GM12874 (cell line): ENCODE measurements around the gene NMNAT2.

Source experiments
- TF ChIP-seq, protein P1 (sequence below): IDR thresholded peaks from 2 replicates; pipeline ENCODE4 v1.5.1; 2011; ENCODE audit warnings: low read depth, mild to moderate bottlenecking, control low read depth, low read length, moderate library complexity; ENCODE audit not compliant: insufficient read depth

Gene NMNAT2

DNA sequence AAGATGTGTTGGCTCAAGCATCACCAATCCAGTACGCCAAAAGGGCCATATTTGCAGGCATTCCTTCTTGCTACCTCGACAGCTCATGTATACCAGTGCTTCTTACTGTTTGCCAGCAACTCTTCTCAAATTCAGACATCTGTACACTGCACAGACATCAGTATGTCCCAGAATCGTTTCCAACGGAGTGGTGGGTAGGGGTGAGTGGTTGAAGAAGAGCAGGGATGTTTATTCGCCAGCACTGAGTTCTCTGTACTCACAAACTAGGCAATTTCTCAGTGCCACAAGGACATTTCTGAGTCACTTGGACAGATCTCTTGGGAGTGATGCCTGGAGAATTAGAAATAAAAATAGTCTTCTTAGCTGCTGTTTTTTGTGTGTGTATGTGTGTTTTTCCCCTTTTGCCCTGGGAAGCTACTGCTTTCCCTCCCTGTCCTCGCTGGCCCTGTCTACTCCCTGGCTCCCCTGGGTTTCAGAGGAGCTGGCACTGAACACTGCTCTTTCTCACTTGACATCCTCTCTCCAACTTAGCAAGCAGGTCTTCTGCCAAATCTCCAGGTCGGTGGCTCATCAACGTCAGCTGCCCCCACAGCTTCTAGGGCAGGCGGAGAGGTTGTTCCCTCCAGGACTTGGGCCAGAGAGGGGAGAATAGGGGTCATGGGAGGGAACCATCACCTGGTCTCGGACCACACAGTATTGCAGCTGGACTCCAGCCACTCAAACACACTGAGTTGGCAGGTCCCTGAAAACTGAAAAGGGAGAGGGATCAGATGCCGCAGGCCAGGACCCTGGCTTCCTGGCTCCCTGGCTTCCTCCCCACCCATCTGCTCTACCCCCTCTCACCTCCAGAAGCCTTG lies 90.5 kb downstream of the NMNAT2 start:
- TF ChIP-seq, protein P1, sequence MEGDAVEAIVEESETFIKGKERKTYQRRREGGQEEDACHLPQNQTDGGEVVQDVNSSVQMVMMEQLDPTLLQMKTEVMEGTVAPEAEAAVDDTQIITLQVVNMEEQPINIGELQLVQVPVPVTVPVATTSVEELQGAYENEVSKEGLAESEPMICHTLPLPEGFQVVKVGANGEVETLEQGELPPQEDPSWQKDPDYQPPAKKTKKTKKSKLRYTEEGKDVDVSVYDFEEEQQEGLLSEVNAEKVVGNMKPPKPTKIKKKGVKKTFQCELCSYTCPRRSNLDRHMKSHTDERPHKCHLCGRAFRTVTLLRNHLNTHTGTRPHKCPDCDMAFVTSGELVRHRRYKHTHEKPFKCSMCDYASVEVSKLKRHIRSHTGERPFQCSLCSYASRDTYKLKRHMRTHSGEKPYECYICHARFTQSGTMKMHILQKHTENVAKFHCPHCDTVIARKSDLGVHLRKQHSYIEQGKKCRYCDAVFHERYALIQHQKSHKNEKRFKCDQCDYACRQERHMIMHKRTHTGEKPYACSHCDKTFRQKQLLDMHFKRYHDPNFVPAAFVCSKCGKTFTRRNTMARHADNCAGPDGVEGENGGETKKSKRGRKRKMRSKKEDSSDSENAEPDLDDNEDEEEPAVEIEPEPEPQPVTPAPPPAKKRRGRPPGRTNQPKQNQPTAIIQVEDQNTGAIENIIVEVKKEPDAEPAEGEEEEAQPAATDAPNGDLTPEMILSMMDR = no peak

GRCh38 chr1:183323849-183324683 lies 94.1 kb downstream of the NMNAT2 start:
- TF ChIP-seq, protein P1 = no peak

DNA sequence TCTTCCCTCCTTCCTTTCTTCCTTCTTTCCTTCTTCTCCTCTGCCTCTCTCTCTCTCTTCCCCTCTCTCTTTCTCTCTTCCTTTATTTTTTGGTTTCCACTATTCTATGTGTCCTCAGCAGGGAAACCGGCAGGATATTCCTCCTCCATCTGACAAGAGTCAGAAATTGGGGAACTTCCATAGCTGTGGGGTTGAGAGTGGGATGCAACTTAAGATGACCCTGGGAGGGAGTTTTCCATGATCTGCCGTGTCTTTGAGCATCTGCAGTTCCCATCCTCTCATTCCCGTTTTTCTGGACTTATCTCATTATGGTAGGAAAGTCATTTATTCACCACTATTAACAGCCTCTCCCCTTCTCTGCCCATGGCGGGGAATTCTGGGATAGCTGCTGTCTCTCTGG lies 98.6 kb downstream of the NMNAT2 start:
- TF ChIP-seq, protein P1 = no peak

DNA sequence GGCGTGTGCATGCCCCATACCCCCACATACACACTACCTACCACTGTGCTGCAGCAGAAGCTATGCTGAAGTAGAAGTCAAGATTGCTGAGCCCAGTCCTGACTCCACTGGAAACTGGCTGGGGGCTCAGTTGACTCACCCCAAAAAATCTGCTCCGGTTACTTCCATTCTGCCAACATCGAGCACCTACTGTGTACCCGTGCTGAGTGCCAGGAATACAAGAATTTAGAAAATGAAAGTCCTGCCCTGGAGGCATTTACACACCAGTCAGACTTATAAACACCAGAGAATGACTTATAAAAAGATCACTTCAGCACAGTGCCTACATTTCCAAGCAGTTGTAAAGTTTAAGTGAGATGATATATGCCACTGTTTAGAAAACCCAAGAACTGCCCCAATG lies 99.1 kb downstream of the NMNAT2 start:
- TF ChIP-seq, protein P1 = no peak

GRCh38 chr1:183318433-183318832 lies 99.7 kb downstream of the NMNAT2 start:
- TF ChIP-seq, protein P1 = peak; percentile 31; the same call in 1 of the 2 replicates

- TF ChIP-seq, protein P1 = no peak
Measured at GRCh38 chr1:183315991-183316758, 102.0 kb downstream of the NMNAT2 start.

DNA sequence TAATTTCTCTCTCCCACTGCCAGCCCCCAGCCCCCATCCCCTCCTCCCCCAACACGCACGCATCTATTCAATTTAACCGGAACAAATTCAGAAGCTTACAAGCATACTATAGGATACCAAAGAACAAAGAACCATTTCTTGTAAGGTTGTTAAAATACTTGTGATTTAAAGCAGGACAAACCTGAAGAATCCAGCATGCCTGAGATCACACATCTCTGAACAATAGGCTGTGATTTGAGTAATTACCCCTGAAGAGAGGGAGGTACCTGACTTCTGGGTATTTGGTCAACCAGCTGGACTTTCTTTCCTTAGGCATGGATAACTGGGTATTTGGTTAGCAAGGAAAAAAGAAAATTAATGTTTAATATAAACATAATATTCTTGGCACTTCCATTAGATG lies 105.1 kb downstream of the NMNAT2 start:
- TF ChIP-seq, protein P1 = no peak
